Measurements from ENCODE around the gene APBB3.

APBB3 gene

DNA sequence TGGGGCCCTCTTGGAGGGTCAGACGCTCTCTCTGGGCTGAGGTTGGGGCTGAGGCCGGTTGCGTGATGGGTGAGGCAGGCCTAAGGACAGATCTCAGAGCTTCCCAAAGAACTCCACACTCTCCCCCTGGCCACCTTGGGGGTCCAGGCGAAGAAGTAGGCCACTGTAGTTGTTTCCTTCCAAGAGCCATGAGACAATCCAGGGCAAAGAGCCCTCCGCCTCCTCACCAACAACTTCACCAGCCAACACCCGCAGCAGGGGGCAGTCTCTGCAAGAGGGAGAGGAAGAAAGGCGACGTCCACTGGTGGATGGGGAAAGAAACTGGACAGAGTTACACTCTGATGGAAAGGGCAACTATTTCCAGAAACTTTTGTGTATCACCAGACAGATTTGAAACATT lies 10.9 kb upstream of the APBB3 start:
- DNase-seq (ENCODE audit: low spot score) = peak; percentile 54

DNA sequence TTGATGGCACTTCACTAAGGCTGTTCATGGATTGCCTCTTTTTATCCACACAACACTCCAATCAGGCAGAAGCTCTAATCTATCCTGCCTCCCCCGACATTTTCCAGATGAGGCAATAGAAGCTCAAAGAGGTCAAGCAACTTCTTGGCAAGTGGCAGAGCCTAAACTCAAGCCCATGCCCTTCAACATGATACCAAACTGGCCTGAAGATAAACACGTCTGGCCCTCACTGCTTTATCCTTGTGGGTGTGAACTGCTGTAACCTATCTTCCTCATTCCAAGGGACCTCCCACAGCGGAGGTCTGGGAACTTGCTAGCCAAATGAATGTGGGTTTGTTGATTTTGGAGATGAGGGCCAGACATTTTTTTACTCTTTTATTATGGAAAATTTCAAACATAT lies 9.8 kb upstream of the APBB3 start:
- no peak for DNase-seq (ENCODE audit: low spot score)

DNA sequence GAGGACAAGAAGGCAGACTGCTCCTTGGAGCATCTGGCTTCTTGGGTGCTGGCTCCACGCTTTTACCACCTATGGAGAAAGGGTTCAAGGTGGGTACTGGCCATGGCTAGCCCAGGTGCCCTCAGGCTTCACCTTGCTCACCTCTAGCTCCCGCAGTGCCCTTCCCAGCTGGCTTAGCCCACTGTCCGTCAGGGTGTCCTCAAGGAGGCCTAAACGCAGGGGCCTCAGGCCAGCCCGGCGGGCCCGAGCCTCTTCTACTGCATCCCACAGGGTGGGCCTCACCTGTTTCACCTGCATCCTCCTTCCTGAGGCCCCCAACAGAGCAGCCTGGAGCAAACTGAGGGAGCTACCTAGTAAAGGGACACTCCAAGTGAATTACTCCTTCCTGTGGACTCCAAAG lies 9.3 kb upstream of the APBB3 start:
- DNase-seq (ENCODE audit: low spot score) = no peak

- DNase-seq (ENCODE audit: low spot score) = no peak
Measured at GRCh38 chr5:140571105-140571504, 6.7 kb upstream of the APBB3 start.

DNA sequence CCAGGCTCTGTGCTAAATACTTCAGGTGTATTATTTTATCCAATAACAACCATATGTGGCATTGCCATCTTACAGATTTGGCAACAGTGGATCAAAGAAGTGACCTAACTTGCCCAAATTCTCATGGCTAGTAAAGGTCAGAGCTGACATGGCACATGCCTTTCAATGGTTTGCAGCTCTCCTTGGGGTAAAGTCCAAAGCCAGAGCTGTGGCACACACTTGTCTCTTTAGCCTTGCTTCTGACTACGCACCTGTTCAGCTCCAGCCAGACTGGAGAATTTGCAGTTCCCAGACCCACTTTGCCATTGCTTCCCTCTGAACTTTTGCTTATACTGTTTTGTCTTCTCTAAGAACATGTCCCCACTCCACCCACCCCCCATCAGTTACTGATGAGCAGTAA lies 6.1 kb upstream of the APBB3 start:
- DNase-seq (ENCODE audit: low spot score) = no peak

GRCh38 chr5:140570058-140570457 lies 5.7 kb upstream of the APBB3 start:
- DNase-seq (ENCODE audit: low spot score) = no peak

GRCh38 chr5:140569197-140569596 lies 4.8 kb upstream of the APBB3 start:
- no peak for DNase-seq (ENCODE audit: low spot score)

GRCh38 chr5:140568443-140569063 lies 4.2 kb upstream of the APBB3 start:
- DNase-seq (ENCODE audit: low spot score) = no peak

- DNase-seq (ENCODE audit: low spot score) = no peak
Measured at GRCh38 chr5:140567871-140568270, 3.5 kb upstream of the APBB3 start.

- no peak for DNase-seq (ENCODE audit: low spot score)
Measured at GRCh38 chr5:140567136-140567818, 2.9 kb upstream of the APBB3 start.

DNA sequence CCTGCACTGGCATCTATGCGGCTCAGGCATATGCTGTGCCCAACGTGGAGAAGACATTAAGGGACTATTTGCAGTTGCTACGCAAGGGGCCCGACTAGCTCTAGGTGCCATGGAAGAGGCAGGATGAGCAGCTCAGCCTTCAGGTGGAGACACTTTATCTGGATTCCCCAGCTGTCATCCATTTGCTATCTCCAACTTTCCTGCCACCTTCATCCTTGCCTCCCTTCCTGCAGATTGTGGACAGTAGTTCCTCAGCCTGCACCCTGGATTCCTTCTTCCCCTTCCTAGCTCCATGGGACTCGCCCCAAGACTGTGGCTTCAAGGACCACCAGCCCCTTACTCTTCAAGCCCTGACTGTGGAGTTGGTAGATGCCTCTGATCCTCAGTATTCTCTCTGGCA lies 2.3 kb upstream of the APBB3 start:
- DNase-seq (ENCODE audit: low spot score) = no peak

DNA sequence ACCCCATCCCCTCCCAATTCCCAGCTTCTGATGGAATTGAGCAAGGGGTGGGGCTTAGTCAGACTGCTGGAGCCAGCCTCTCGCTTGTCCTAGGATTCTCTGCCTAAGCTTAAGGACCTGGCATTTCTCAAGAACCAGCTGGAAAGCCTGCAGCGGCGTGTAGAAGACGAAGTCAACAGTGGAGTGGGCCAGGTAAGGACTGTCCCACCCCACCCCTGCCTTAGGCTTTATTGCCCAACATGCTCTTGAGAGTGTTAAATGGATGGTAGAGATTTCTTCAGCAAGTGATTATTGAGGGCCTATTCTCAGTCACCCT lies 1.3 kb upstream of the APBB3 start:
- no peak for DNase-seq (ENCODE audit: low spot score)

- no peak for DNase-seq (ENCODE audit: low spot score)
Measured at GRCh38 chr5:140565024-140565779, 804 bp upstream of the APBB3 start.

DNA sequence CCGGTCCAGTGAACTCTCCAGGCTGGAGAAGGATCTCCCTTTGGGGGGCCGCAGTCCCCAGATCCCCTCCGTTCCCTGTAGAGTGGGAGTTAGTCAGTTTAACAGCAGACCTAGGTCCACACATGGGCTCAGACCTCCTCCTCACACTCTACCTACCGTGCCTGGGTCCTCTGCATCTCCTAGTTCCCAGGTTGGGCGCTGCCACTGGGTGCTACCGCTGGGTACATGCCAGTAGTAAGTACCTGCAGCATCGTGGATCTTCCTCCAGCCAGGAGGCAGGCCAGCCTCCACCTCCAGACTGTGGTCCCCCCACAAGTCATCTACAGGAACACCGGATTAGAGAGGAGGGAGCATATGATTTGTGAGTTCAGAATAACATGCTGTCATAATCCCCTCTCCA lies 802 bp downstream of the APBB3 start:
- no peak for DNase-seq (ENCODE audit: low spot score)

DNA sequence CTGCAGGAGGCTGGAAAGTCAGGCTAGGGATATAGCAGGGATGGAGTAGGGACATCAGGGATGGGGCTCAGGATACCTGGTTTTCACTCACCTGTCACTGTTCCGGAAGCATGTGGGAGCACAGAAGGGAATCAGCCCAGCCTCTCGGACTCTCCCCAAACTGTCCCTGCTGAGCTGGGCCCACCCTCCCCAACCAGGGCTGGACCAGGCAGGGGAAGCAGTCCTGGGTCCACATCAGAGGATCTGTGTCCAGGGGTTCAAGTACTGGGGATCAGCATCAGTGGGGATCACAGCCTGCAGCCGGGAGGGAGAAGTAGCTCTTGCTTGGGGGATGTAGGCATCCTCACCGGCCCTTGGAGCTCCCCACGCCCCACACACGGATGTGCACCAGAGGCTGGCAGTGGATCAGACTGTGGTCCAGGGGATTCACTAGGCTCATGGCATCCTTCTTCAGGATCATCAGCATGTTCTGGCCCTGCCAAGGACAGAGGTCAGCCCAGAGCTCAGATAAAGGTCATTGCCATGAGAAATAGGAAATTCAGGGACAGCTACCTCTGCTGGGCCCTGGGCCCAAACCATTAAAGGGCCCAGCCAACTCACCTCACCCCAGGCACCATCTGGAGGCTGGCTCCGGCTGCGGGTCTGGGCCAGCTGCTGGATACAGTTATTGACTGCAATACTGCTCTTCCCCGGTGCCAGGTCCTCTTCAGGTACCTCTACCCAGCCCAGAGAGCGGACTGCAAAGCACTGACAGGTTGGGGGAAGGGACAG lies 2.5 kb downstream of the APBB3 start:
- DNase-seq (ENCODE audit: low spot score) = no peak

DNA sequence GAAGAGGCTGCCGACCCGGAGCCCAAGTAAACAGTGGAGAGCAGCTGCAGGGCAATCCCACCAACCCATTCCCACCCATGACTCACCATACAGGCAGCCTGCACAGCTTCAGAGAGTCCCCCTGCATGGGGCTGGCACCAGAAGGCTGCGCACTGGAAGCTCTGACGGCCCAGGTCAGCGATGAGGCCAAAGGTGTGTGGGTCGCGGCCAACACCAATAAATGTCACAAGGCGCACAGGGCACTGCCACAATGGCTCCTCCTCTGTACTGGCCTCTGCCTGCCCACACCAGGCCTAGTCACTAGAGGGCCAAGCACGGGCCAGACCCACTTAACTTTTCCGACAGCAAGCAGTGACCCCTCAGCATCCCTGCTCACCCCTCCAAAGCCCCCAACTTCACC lies 4.2 kb downstream of the APBB3 start:
- DNase-seq (ENCODE audit: low spot score) = no peak

DNA sequence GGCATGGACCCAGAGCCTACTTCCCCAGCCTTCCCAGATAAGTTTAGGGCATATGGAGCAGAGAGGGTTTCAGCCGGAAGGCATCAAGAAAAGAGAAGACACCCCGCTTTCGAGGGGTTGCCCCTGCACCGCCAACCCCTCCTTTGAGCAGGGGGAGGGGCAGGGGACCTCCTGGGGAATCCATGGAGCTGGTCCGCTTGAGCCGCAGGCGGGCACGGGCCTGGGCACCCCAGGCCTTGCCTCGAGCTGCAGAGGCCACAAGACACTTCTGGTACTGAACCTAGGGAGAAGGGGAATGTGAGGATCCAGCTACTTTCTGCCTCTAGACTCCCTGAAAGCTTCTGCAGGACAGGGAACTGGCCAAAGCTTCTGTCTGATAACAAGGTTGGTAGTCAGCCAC lies 5.9 kb downstream of the APBB3 start:
- DNase-seq (ENCODE audit: low spot score) = no peak

- DNase-seq (ENCODE audit: low spot score) = no peak
Measured at GRCh38 chr5:140557965-140558364, 6.4 kb downstream of the APBB3 start.

DNA sequence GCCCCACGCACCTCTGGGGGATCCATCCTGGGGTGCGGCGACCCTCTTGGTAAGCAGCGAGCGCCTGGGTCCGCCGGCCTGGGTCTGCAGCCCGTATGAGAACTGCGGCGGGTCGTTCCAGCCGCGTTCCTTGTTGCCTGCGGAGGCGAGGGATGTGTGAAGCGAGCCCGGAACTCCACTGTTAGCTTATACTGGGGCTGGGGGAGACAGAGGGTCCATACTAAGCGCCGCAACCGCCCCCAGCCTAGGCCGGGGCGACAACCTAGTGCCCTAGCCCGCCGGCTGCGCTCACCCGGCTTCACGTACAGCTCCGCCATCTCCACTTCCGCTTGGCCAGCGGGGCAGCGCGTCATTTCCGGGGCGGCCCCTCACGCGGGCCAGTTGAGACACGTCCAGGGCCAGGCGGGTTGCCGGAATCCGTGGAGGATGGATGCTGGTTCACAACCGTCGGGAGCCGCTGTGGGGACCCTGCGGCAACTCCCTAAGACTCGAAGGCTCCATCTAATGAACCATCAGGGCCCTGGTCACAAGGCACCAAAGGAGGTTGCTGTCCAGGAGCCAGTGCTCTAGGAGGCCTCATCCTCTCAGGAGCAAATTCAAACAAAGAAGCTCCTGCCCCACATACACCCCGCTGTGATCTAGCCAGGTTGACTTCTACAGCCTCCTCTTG lies 7.1 kb downstream of the APBB3 start, which contains the start of gene SRA1:
SRA1 (minus strand) TSS at position 338 of the 670 bp plus-strand sequence; CDS start at position 317, 21 bp downstream.
- peak; percentile 95 for DNase-seq (ENCODE audit: low spot score)

- DNase-seq (ENCODE audit: low spot score) = no peak
Measured at GRCh38 chr5:140556438-140556837, 8.0 kb downstream of the APBB3 start.

DNA sequence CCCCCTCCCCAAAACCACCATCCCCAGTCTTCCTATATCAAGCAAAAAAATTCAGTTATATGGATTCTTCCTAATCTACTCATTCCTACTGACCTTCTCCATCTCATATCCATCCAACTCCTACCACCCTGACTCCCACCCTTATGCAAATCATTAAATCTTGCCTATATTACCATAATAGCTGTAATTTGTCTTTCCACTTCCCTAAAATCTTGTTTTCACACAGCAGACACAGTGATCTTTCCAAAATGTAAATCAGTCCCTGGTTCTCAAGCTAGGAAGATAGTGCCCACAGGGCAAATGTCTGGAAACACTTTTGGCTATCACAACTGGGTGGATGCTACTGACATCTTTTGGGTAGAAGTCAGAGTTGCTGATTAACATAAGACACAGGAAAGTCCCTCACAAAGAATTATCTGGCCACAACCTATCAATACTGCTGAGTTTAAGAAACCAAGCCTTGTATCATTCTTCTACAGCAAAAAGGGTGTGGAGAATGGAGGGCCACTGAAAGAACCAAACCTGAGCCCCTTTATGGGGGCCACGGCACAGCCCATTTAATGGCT lies 8.6 kb downstream of the APBB3 start:
- DNase-seq (ENCODE audit: low spot score) = no peak

DNA sequence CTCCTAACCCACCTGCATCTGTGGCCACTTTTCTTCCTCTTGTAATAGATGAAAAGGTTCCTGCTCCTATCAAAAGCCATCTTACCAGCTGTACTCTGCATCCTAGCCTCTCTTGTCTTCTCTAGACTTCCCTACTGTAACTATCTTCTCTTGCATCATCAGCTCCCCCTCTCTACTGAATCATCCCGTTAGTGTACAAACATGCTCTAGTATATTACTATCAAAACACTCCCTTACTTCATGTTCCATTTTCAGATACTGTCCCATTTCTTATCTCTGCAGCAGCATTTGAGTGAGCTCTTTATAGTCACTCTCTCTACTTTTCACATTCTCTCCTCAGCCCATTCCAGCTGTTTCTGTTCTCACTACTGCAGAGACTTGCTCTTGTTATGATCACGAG lies 9.9 kb downstream of the APBB3 start:
- DNase-seq (ENCODE audit: low spot score) = no peak

Data from D341Med (cell line).